GM19397 (cell line): ENCODE data around the gene MLLT6.

ENCODE experiments used
- ATAC-seq: cut with Tn5 transposase; IDR thresholded peaks from one replicate; pipeline ENCODE4 v1.9.1; 2021; ENCODE audit warnings: mild to moderate bottlenecking, moderate library complexity; ENCODE audit not compliant: unreplicated experiment

The MLLT6 gene

DNA sequence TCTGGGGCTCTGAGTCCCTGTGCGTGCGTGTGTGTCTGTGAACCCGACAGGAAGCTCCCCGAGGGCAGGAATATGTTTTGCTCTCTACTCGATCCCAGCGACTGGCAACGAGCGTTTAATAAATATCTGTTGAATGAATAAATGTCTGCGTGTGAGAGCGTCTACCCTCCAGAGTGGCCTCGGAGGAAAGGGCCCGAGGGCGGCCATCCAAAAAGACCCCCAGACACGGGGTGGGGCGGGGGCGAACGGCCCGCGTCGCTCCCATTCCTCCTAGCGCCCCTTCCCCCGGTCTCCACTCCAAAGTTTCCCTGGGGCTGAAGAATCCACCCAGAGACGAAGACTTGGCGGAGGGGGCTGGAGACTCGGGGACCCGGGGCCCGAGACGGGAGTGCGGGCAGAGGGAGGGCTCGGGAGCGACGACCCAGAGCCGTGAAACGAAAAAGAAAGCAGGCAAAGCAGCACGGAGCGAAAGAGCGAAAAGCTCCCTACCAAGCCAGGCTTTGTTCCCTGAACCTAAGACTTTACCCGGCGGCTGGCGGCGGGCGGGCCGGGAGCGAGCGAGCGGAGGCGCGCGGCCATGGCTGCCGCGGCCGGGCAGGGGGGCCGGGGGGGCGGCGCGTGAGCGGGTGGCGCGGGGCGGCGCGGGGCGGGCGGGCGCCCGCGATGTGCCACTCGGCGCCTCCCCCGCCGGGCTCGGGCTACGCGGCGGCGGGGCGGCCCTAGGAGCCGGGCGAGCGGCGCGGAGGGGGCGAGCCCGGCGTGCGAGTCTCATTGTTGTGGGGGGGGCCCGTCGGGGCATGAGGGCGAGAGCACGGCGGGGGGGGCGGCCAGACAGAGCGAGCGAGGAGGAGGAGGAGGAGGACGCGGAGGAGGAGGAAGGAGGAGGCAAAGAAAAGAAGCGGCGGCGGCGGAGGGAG, at the start of gene MLLT6:
Gene MLLT6, plus strand, starts transcription at position 668 of the 917 bp plus-strand sequence. CDS start 360 bp downstream, outside the sequence.
- ATAC-seq: no peak

DNA sequence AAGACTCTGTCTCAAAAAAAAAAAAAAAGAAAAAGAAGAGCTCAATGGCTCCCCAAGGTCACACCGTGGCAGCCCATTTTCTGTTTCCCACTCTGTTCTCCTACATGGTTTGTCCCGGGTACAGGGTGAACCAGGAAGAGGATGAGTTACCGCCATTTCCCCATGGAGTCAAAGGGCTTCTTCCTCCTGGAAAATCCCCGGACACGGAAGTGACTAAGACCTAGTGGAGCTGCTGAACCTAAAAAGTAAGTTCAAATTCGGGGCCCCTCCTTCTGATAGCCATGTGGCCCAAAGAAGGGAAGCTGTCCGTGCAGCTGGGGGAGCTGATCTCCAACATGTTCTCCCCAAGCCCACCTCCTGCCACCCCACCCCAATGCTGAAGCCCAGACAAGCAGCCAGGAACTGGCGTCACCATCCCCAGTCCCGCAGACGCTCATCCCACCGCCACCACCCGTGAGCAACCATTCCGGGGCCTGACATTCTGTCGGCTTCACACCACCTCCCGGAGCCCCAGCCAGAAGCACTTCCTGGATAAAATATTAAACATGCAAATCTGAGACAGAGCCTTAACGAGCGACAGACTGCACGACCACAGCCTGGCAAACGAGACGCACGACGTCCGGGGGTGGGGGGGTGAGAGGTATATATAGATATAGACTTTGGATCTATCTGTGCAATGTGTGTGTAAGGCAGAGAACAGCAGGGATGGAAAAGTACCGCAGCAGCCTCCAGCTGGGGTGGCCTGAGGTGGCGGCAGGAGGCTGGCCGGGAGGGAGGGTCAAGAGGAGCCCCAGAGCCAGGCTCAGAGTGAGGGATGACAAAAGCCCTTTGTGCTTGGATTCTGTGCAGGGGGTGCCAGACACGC, 47.9 kb upstream of the MLLT6 start:
- no peak for ATAC-seq

GRCh38 chr17:38657824-38658740, 47.0 kb upstream of the MLLT6 start:
- ATAC-seq: no peak

DNA sequence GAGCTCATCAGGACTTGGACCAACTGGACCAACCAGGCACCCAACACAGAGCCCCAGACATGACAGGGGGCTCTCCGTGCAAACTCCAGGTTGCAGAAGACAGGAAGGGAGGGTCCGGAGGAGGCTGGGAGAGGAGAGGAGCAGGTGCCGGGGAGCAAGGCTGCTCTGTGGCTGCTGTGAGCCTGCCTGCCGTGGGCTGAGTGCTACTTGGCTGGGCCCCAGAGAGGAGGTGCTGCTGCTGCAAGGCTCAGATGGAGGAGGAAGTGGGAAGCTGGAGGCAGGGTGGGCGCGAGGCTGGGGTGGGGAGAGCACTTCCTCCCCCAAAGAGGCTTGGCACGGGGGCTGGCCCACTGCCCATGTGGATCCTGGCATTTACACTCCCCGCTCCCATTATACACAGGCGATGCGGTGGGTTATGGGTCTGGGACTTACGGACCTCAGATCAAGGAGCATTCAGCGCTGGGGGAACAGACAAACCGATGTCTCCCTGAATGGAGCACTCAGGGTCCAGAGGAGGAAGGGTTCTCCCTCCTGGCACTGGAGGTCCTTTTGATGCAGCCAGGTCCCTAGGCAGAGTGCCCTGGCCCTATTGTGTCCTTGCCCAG, 46.2 kb upstream of the MLLT6 start:
- ATAC-seq: no peak

- no peak for ATAC-seq
Measured at GRCh38 chr17:38659415-38659814, 45.7 kb upstream of the MLLT6 start.

DNA sequence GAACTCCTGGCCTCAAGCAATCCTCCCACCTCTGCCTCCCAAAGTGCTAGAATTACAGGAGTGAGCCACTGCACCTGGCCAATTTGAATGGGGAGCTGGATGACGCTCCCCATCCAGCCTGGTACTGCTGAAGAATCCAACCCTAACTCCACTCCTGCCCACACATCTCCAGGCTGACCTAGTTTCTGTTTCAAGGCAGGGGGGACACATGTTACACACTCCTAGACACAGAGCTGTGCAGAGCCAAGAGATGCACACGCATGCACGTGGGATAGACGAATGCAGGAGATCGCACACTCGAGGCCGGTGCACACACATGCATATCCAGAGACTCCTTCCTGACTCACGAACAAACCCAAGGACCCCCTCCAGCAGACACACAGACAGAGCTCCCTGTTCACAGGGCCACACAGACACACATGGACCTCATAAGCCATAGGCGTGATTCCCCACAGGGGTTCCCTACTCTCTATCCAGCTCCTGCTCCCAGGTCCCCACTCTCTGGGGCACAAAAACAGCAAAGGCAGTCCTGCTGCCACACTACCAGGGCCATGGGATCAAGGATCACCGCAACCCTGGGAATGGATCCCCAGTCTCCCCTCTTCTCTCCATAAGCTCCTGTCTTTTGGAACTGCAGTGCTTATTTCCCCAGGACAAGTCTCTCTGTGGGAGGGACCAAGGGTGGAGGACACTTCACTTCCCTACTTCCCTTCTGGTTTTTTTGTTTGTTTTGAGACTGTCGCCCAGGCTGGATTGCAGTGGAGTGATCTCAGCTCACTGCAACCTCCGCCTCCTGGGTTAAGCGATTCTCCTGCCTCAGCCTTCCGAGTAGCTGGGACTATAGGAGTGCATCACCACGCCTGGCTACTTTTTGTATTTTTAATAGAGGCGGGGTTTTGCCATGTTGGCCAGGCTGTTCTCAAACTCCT, 44.7 kb upstream of the MLLT6 start:
- no peak for ATAC-seq

- ATAC-seq: no peak
Measured at GRCh38 chr17:38663125-38663751, 41.8 kb upstream of the MLLT6 start.

- no peak for ATAC-seq
Measured at GRCh38 chr17:38663964-38664644, 41.0 kb upstream of the MLLT6 start.

- ATAC-seq: no peak
Measured at GRCh38 chr17:38667099-38667786, 37.8 kb upstream of the MLLT6 start.

DNA sequence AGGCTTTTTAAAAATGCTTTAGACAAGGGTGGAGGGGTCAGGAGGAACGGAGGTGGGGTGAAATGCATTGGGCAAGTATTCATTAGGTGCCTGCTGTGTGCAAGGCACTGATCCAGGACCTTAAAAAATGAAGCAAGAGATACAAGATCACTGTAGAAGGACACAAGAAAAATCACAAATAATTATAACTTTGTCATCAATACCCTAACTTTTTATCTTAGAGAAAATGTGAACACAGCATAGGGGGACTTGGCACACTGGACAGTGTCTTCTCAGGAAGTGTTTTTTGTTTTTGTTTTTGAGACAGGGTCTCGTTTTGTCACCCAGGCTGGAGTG, 37.3 kb upstream of the MLLT6 start:
- ATAC-seq: no peak

GRCh38 chr17:38669520-38669919, 35.6 kb upstream of the MLLT6 start:
- ATAC-seq: no peak

DNA sequence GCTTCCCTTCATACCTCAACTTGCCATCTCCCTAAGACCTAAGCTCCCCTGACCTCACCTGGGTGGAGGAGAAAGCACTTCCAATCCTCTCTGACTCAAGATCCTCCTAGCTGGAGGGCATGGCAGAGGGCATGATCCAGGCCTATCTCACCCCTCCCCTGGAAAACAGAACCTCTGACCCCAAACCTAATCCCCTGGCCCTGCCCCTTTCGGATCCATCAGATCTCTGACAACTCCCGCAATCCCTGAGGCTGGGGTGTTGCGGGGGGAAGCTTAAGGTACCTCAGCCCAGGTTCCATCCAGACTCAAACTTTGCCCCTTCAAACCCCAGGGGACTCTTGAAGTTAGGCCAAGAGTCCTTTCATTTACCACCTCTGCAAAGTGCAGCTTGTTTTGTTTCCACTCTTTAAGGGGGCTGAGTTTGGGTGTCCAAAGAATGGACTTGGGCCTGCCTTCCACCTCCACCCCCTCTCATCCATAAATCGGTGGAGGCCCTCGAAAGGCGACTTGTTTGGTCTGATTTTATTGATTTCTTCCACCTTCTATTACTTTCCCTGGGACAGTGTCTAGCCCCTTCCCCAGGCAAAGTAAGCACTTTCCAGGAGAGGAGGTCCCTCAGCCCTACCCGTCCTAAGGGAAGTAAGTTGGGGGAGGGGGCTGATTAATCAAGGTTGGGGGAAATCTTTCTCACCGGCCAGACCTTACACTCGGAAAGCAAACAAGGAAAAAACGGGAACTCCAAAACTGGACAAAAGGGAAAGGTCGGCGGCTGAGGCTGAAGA, 32.9 kb upstream of the MLLT6 start:
- ATAC-seq: no peak

- ATAC-seq: no peak
Measured at GRCh38 chr17:38672788-38673706, 32.0 kb upstream of the MLLT6 start.

- ATAC-seq: no peak
Measured at GRCh38 chr17:38673707-38674013, 31.4 kb upstream of the MLLT6 start.

- peak; percentile 16 for ATAC-seq
Measured at GRCh38 chr17:38674014-38674748, 30.9 kb upstream of the MLLT6 start.
